ENCODE results near the gene HPF1.

The HPF1 gene

DNA sequence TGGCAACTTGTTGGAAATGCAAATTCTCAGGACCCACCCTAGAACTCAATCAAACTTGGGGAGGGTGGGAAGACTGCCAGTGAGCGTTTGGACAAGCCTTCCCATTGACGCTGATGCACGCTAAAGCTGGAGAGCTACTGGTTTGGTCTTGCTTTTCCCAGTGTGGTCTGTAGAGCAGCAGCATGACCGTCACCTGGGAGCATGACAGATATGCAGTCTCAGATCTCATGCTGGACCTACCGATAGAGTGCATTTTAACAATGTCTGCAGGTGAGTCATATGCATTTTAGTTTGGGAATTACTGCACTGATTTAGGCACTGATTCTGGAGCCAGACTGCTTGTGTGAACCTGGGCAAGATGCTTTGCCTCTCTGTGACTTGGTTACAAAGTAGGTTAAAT, 27.2 kb downstream of the HPF1 start:
- no peak for DNase-seq

- DNase-seq: no peak
These were observed 30.1 kb downstream of the HPF1 start for GRCh38 chr4:169727616-169728015.

- no peak for DNase-seq
These were observed 33.5 kb downstream of the HPF1 start for GRCh38 chr4:169724260-169724659.

GRCh38 chr4:169723207-169723965, 34.4 kb downstream of the HPF1 start:
- no peak for DNase-seq

DNA sequence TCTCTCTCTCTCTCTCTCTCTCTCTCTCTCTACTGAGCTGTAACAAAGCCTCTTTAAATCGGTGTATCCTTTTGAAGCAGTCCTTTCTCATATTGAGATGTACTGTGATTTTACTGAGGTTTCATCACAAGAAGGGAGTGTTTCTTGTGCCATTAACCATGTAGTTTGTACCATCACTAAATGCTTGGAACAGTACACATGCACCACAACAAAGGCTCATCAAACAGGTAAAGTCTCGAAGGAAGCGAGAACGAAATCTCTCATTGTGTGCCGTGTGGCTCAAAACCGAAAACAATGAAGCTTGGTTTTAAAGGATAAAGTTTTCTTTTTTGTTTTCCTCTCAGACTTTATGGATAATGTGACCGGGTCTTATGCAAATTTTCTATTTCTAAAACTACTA, 37.2 kb downstream of the HPF1 start:
- no peak for DNase-seq

DNA sequence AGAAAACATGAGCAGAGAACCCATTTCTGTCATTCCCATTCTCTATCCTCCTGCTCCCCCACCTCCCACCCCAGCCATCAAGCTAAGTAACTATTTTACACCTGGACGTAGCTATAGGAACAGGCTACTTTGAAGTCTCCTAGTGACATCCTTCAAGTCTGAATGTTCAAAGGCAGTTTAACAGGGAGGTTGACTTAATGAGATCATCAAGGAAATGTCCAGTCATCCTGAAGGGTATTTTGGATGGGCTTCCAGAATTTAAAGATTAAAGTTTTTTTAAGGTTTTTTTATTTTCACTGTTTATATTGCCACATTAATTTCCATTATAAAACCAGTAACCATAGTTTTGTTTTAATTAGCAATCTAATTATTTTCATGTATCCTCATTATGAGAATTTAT, 41.1 kb downstream of the HPF1 start:
- no peak for DNase-seq

- DNase-seq: no peak
These were observed 41.9 kb downstream of the HPF1 start for GRCh38 chr4:169715826-169716225.

DNA sequence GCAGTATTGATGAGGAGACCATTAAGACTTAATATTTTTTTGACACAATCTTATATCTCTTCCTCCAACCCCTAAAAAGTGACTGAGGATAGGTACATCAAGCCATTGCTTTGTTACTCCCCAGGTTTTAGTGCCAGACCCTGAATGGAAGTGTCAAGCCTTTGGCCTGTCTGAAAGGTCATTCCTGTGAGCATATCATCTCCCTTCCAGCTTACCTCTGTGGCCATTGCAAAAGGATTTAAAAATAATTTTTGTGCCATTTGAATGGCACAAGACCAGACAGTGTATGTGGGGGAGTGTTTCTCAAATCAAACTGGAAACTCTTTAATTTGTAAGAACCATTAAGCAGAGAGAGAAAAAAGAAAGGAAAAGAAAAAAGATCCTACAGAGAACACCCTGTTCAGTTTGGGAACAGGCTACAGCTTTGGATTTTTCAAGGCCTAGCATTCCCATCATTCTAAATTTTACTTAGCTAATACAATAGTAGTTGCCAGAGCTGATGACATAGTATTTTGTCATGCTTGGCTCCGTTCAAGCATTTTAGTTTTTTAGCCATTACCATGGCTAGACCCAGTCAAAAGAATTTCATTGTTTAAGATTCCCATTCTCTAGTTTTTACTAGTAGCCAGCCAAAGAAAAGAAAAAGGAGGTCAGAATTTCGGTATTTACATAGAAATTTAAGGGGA, 49.6 kb downstream of the HPF1 start:
- no peak for DNase-seq

GRCh38 chr4:169698331-169698730, 59.4 kb downstream of the HPF1 start:
- no peak for DNase-seq

DNA sequence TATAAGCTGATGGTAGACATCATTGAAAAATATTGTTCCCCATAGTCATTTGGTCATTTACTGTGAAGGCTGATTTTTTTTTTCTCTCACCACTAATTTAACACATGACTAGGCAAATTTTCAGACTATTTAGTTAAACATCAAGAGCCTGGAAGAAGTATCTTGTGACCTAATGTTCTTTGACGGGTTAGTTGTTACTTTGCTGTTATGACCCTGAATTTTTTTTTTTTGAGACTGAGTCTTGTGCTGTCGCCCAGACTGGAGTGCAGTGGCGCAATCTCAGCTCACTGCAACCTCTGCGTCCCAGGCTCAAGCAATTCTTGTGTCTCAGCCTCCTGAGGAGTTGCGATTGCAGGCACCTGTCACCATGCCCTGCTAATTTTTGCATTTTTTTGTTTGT, 67.0 kb downstream of the HPF1 start:
- DNase-seq: no peak

DNA sequence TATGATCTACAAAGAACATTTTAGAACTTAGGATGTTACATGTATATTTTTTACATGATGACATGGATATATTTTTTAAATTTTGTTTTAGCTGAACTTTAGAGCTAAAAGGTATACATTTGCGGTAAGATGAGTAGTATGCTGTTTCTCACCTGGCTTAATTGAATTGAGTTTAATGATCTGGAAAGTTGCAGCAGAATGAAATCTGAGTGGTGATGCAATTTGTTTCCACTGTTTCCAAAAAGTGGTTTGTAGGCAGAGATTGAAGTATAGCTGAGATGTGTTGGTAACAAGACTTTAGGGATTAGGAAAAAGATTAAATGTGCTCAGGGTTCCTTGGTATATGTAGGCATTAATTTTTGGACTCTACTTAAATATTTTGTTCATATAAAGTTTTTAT, 68.1 kb downstream of the HPF1 start:
- DNase-seq: no peak

GRCh38 chr4:169682372-169683047, 75.2 kb downstream of the HPF1 start:
- no peak for DNase-seq

Data from 8988T (cell line).